H1 (cell line): ENCODE measurements around the gene PPARA.

Experiments
- CEBPB ChIP-seq: IDR thresholded peaks from 2 replicates; pipeline ENCODE4 v1.6.1; 2012; ENCODE audit warnings: low read depth, low read length
- TF ChIP-seq, protein P1 (sequence below), 3 experiments: IDR thresholded peaks; 1 replicate in 2 of 3; 2 replicates in 1 of 3; pipeline versions ENCODE4 v1.5.1 to v1.6.1; 2011; ENCODE audit warnings: low read length in 3 of 3, mild to moderate bottlenecking in 3 of 3, inconsistent platforms in 2 of 3, low read depth in 1 of 3, moderate library complexity in 1 of 3; ENCODE audit not compliant: insufficient read depth in 1 of 3; ENCODE audit errors: control extremely low read depth in 1 of 3

DNA sequence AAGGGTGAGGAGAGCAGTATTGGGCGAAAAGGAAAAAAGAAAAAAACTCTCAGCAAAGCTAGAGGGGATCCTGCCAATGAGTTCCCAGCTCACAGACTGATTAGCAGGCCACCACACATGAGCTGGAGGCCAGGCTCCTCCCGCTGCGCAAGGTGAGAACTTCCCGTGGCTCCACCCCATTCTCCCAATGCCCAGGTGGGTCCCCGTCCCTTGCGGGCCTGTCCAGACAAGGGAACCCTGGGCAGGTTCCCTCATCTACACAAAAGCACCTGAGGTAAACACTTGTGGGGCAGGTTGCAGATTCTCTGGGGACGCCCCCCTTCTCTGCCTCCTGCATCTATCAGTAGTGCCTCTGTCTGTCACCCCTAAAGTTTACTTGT, 53.3 kb downstream of the PPARA start:
- TF ChIP-seq CEBPB, result no peak
- TF ChIP-seq, protein P1, sequence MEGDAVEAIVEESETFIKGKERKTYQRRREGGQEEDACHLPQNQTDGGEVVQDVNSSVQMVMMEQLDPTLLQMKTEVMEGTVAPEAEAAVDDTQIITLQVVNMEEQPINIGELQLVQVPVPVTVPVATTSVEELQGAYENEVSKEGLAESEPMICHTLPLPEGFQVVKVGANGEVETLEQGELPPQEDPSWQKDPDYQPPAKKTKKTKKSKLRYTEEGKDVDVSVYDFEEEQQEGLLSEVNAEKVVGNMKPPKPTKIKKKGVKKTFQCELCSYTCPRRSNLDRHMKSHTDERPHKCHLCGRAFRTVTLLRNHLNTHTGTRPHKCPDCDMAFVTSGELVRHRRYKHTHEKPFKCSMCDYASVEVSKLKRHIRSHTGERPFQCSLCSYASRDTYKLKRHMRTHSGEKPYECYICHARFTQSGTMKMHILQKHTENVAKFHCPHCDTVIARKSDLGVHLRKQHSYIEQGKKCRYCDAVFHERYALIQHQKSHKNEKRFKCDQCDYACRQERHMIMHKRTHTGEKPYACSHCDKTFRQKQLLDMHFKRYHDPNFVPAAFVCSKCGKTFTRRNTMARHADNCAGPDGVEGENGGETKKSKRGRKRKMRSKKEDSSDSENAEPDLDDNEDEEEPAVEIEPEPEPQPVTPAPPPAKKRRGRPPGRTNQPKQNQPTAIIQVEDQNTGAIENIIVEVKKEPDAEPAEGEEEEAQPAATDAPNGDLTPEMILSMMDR (IDR thresholded peaks at IDR 0.05; ENCODE audit: control extremely low read depth in 1 of 3, insufficient read depth in 1 of 3, low read depth in 1 of 3, low read length in 3 of 3), result no peak
